OCI-LY1 (cell line): ENCODE measurements around the gene PHYHIPL.

Experiments
- EZH2 ChIP-seq: fragments of 200-600 bp; sonication (generic), shearing (Covaris generic); IDR thresholded peaks from 2 replicates; pipeline ENCODE4 v1.8.0; 2017; ENCODE audit warnings: borderline replicate concordance, mixed run types, mild to moderate bottlenecking, antibody characterized with exemption, low read length, moderate library complexity, mixed read lengths
- TF ChIP-seq, protein P1 (sequence below): fragments of 200-600 bp; sonication (generic), shearing (Covaris generic); IDR thresholded peaks from 2 replicates; pipeline ENCODE4 v1.5.1; 2017; ENCODE audit warnings: mild to moderate bottlenecking, antibody characterized with exemption, low read length, moderate library complexity, mixed read lengths

DNA sequence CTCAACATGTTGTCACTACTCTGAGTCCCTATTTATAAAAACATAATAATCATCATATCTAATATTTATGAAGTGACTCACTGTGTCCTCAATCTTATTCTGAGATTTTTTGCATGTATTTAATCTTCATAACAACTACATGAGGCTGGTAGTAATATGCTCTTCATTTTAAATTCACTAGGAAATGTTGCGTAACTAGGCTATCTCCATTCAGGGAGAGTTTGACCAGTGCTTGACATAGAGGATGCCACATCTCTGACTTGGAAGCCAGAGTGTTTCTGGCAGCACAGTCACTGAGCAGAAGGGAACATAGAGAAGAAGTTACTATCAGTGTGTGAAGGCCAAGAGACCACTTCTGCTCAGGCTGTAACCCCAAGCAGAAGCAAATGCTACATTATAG is 97.0 kb downstream of the PHYHIPL start:
- TF ChIP-seq, protein P1, sequence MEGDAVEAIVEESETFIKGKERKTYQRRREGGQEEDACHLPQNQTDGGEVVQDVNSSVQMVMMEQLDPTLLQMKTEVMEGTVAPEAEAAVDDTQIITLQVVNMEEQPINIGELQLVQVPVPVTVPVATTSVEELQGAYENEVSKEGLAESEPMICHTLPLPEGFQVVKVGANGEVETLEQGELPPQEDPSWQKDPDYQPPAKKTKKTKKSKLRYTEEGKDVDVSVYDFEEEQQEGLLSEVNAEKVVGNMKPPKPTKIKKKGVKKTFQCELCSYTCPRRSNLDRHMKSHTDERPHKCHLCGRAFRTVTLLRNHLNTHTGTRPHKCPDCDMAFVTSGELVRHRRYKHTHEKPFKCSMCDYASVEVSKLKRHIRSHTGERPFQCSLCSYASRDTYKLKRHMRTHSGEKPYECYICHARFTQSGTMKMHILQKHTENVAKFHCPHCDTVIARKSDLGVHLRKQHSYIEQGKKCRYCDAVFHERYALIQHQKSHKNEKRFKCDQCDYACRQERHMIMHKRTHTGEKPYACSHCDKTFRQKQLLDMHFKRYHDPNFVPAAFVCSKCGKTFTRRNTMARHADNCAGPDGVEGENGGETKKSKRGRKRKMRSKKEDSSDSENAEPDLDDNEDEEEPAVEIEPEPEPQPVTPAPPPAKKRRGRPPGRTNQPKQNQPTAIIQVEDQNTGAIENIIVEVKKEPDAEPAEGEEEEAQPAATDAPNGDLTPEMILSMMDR: no peak
- no peak for TF ChIP-seq EZH2
